GM23248 (cell line): Measurements from ENCODE around the gene SMOC2. TPM values are rescaled to one million over a fixed set of nuclear protein-coding genes. Genes with fewer than 3 reads are reported as not detected.

Experiments used
- DNase-seq: peaks from one replicate; pipeline ENCODE4 v3.0.0-alpha.2; 2015
- H2AFZ ChIP-seq: fragments of 200-600 bp; sonication (generic); 2 replicates; pipeline ENCODE4 v1.6.1; 2016; ENCODE audit warnings: antibody characterized with exemption
- H3F3A ChIP-seq: fragments of 200-600 bp; sonication (generic); 2 replicates; pipeline ENCODE4 v1.6.1; 2016; ENCODE audit warnings: mild to moderate bottlenecking, antibody characterized with exemption, mixed run types; ENCODE audit not compliant: insufficient read depth
- H3K27ac ChIP-seq: fragments of 200-600 bp; sonication (generic); 2 replicates; pipeline ENCODE4 v1.5.1; 2016; ENCODE audit warnings: mild to moderate bottlenecking
- H3K27me3 ChIP-seq: fragments of 200-600 bp; sonication (generic); replicated peaks from 2 replicates; pipeline ENCODE4 v1.6.1; 2016; ENCODE audit warnings: mild to moderate bottlenecking; ENCODE audit not compliant: insufficient read depth
- H3K36me3 ChIP-seq: fragments of 200-600 bp; sonication (generic); 2 replicates; pipeline ENCODE4 v1.6.1; 2016; ENCODE audit warnings: low read depth, mild to moderate bottlenecking
- H3K4me1 ChIP-seq: fragments of 200-600 bp; sonication (generic); 2 replicates; pipeline ENCODE4 v1.6.1; 2016; ENCODE audit warnings: mild to moderate bottlenecking; ENCODE audit not compliant: insufficient read depth
- H3K4me2 ChIP-seq: fragments of 200-600 bp; sonication (generic); one replicate; pipeline ENCODE4 v1.6.1; 2016; ENCODE audit warnings: mild to moderate bottlenecking; ENCODE audit not compliant: unreplicated experiment
- H3K4me3 ChIP-seq: fragments of 200-600 bp; sonication (generic); 2 replicates; pipeline ENCODE4 v1.5.1; 2016; ENCODE audit warnings: mild to moderate bottlenecking
- H3K79me2 ChIP-seq: fragments of 200-600 bp; sonication (generic); 2 replicates; pipeline ENCODE4 v1.6.1; 2016; ENCODE audit warnings: mild to moderate bottlenecking; ENCODE audit not compliant: insufficient read depth
- H3K9ac ChIP-seq: fragments of 200-600 bp; sonication (generic); 2 replicates; pipeline ENCODE4 v1.6.1; 2016; ENCODE audit warnings: mild to moderate bottlenecking
- H3K9me2 ChIP-seq: fragments of 200-600 bp; sonication (generic); 2 replicates; pipeline ENCODE4 v1.6.1; 2016; ENCODE audit warnings: mixed run types, mild to moderate bottlenecking, moderate library complexity; ENCODE audit not compliant: insufficient read depth
- H3K9me3 ChIP-seq: fragments of 200-600 bp; sonication (generic); one replicate; pipeline ENCODE4 v1.6.1; 2017; ENCODE audit warnings: low read depth
- H4K20me1 ChIP-seq: fragments of 200-600 bp; sonication (generic); 2 replicates; pipeline ENCODE4 v1.6.0; 2016; ENCODE audit not compliant: insufficient read depth
- EZH2 ChIP-seq: fragments of 200-600 bp; sonication (generic); IDR thresholded peaks from 2 replicates; pipeline ENCODE4 v1.6.1; 2018; ENCODE audit warnings: antibody characterized with exemption, mild to moderate bottlenecking; ENCODE audit not compliant: insufficient read depth, poor library complexity, severe bottlenecking
- EZH2phosphoT487 ChIP-seq: fragments of 200-600 bp; sonication (generic); IDR thresholded peaks from 2 replicates; pipeline ENCODE4 v1.6.1; 2018; ENCODE audit warnings: antibody characterized with exemption, moderate library complexity, mild to moderate bottlenecking, low read depth; ENCODE audit not compliant: insufficient read depth
- WGBS, 2 experiments: methylation state at CpG; one replicate each; pipeline ENCODE4 v1.1.6; 2015 to 2017; ENCODE audit warnings: low lambda C conversion rate in 2 of 2, low coverage in 1 of 2; ENCODE audit errors: missing lambda C conversion rate in 2 of 2; 5-methylcytosine and 5-hydroxymethylcytosine counted together
- in situ Hi-C: fragments of 300-500 bp; cut with MboI; formaldehyde crosslinking; loops from 2 replicates; pipeline ENCODE4 v1.15.0; 2020
- polyA plus RNA-seq: library from polyadenylated mRNA; unstranded; fragments of >200 nt; fragmentation: Nextera tagmentation; extraction: Ambion mirVana; gene quantifications from 2 replicates; pipeline ENCODE4 v1.2.1, GENCODE V29; 2016
- total RNA-seq: library from RNA; depleted of rRNA; stranded (reverse); fragments of >200 nt; shearing (Covaris generic); gene quantifications from 2 replicates; pipeline ENCODE4 v1.2.3, GENCODE V29; 2014

Gene SMOC2
- total and polyA plus RNA-seq, 2 experiments from 2014 or later, result not detected

DNA sequence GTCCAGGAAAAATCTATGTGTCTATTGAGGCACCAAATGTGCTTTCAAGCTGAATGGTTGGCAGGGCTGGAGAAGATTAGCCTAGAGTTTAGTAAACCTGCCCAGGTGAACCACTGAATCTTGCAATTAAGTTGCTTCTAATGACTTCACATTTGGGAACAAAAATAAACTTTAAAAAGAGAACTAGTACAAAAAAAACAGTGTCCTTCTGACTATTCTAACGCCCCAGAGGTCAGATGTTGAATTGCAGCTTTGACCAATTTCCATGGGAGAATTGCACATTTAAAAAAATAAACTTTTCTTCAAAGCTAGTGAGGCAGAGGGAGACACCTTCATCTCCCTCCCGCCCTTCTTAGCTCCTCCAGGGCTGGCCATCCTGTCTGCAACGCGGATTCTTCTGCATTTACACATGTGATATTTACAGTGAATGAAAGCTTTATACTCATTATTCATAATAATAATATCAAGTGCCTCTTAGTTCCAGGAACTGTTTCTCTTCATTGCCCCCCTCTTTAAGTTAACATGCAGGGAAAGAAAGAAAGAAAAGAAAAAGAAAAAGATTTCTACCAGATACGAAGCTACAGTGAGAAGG lies 270.2 kb downstream of the SMOC2 start:
- no peaks in the 10 kb centered on the region for H3K4me1 ChIP-seq
- H3K9me3 ChIP-seq, result no peaks in the 10 kb centered on the region
- DNase-seq, result peak; percentile 19
- no peak overlapping the region for H3K4me3 ChIP-seq
- H3F3A ChIP-seq, result no peaks in the 10 kb centered on the region
- H3K36me3 ChIP-seq, result no peaks in the 10 kb centered on the region
- no peak overlapping the region for H3K27ac ChIP-seq
- no peaks in the 10 kb centered on the region for H3K79me2 ChIP-seq
- TF ChIP-seq EZH2phosphoT487 (no peak), EZH2 (no peak)
- in situ Hi-C loops, result no loop called here
- H3K9me2 ChIP-seq, result no peaks in the 10 kb centered on the region
- H4K20me1 ChIP-seq, result no peaks in the 10 kb centered on the region
- H3K9ac ChIP-seq, result no peak overlapping the region
- H2AFZ ChIP-seq, result no peak overlapping the region
- H3K27me3 ChIP-seq, result no peaks in the 10 kb centered on the region
- 12 to 13% methylated on average over 5 of the region's 5 CpGs for WGBS, 2 experiments
- H3K4me2 ChIP-seq, result no peak overlapping the region

DNA sequence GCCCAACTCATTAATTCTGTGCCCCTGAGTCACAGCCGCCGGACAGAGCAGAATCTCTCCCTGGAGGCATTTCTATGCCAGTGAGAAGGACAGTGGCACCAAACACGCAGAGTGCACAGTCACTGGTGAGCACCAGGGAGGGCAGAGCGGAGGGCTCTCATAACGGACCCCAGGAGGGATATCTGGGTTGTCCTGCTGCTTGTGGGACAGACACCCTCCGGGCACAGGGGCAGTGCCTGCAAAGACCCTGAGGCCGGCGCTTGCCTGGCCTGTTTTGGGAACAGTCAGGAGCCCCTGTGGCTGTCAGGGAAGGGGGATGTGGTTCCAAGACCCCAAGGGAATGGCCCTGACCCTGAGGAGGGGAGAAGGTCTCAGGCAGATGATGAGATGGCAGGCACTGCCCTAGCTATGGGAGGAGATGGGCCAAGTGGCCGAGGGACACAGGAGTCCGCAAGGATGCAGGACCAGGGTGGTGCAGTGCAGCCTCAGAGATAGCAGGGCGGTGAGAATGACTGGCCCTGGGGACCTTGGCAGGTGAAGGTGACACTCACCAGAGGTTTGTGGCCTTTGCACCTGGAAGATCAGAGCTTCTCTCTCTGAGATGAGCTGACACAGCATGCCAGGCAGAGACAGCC lies 270.8 kb downstream of the SMOC2 start:
- no peak for DNase-seq
- H3K79me2 ChIP-seq, result no peaks in the 10 kb centered on the region

DNA sequence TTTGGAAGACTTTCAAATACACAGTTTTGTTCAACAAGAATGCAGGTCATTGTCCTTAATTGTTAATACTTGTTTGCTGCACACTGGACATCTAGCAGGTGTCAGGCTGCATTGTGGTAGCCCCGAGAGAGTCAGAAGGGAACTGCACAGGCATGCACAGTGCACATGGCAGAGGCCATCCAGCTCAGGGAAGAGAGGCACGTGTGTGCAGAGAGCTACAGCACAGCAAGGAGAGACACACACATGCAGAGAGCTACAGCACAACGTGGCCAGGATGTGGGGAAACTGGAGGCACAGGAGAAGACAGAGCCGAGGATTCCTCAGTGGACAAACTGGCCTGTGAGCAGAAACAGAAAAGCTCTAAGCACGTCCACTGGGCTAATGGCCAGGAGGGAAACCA lies 272.0 kb downstream of the SMOC2 start:
- H4K20me1 ChIP-seq, result no peaks in the 10 kb centered on the region
- H3K4me1 ChIP-seq, result no peaks in the 10 kb centered on the region
- H2AFZ ChIP-seq, result no peak overlapping the region
- no peak overlapping the region for H3K27ac ChIP-seq
- no peak for DNase-seq
- WGBS, 2 experiments, result 9 to 20% methylated on average over 5 of the region's 5 CpGs
- H3K79me2 ChIP-seq, result no peaks in the 10 kb centered on the region
- no peaks in the 10 kb centered on the region for H3K27me3 ChIP-seq
- no peaks in the 10 kb centered on the region for H3F3A ChIP-seq
- no peaks in the 10 kb centered on the region for H3K36me3 ChIP-seq
- H3K9me3 ChIP-seq, result no peaks in the 10 kb centered on the region
- H3K9ac ChIP-seq, result no peak overlapping the region
- no peak overlapping the region for H3K4me3 ChIP-seq
- no peaks in the 10 kb centered on the region for H3K9me2 ChIP-seq
- no peak overlapping the region for H3K4me2 ChIP-seq
- in situ Hi-C loops, result no loop called here
- TF ChIP-seq EZH2 (no peak), EZH2phosphoT487 (no peak)

More for the DNA sequence above, 270.8 kb downstream of the SMOC2 start:
- Histone ChIP-seq H3F3A (no peaks in the 10 kb centered on the region), H3K4me2 (no peak overlapping the region), H3K4me1 (no peaks in the 10 kb centered on the region), H4K20me1 (no peaks in the 10 kb centered on the region), H2AFZ (no peak overlapping the region), H3K27ac (no peak overlapping the region), H3K27me3 (no peaks in the 10 kb centered on the region), H3K36me3 (no peaks in the 10 kb centered on the region), H3K9me2 (no peaks in the 10 kb centered on the region), H3K4me3 (no peak overlapping the region), H3K9me3 (no peaks in the 10 kb centered on the region), H3K9ac (no peak overlapping the region)
- WGBS, 2 experiments, result 46 to 47% methylated on average over 11 of the region's 11 CpGs
- in situ Hi-C loops, result no loop called here
- no peak for TF ChIP-seq EZH2phosphoT487
- TF ChIP-seq EZH2, result no peak

DNA sequence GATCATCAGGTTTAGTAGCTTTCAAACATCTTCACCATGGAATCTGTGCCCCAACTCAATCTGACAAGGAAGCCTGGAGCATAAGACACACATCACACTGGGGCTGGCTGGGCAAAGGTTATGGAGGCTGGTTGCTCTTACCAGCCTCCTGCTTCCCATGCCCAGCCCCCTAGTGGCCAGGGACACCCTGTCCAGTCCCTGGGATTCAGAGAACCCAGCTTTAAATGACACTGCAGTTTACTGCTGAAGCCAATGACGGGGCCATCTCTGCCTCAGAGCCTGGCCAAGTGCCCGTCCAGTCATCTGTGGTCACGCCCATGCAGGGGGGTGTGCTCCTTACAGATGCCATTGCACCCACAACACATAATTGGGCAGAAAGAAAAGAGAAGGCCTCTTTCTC lies 272.9 kb downstream of the SMOC2 start:
- Histone ChIP-seq H3K36me3 (no peaks in the 10 kb centered on the region), H4K20me1 (no peaks in the 10 kb centered on the region), H3K4me1 (no peaks in the 10 kb centered on the region), H3K9ac (no peak overlapping the region), H3K4me3 (no peak overlapping the region), H3K27me3 (no peaks in the 10 kb centered on the region), H2AFZ (no peak overlapping the region), H3K27ac (no peak overlapping the region), H3K9me3 (no peaks in the 10 kb centered on the region), H3K9me2 (no peaks in the 10 kb centered on the region), H3F3A (no peaks in the 10 kb centered on the region), H3K4me2 (no peak overlapping the region), H3K79me2 (no peaks in the 10 kb centered on the region)
- TF ChIP-seq EZH2 (no peak), EZH2phosphoT487 (no peak)
- DNase-seq, result peak; percentile 27
- in situ Hi-C loops, result no loop called here
- WGBS, 2 experiments, result 14 to 22% methylated on average over 3 of the region's 3 CpGs
